GM19025 (cell line): ENCODE measurements around the gene GNGT1.

Source experiments
- ATAC-seq: cut with Tn5 transposase; IDR thresholded peaks from one replicate; pipeline ENCODE4 v1.9.1; 2021; ENCODE audit warnings: mild to moderate bottlenecking, low read depth, moderate library complexity; ENCODE audit not compliant: unreplicated experiment

Gene GNGT1

GRCh38 chr7:93937818-93938217 is 31.5 kb downstream of the GNGT1 start:
- no peak for ATAC-seq

GRCh38 chr7:93938293-93938692 is 31.9 kb downstream of the GNGT1 start:
- no peak for ATAC-seq

DNA sequence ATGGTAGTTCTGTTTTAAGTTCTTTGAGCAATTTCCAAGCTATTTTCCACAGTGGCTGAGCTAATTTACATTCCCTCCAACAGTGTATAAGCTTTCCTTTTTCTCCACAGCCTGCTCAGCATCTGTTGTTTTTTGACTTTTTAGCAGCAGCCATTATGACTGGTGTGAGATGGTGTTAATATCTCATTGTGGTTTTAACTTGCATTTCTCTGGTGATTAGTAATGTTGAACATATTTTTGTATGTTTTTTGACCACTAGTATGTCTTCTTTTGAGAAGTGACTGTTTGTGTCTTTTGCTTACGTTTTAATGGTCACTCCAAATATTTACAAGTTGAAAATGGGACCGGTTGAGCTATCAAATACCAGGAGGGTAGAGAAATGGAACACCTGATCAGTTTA is 35.6 kb downstream of the GNGT1 start:
- ATAC-seq, result no peak

DNA sequence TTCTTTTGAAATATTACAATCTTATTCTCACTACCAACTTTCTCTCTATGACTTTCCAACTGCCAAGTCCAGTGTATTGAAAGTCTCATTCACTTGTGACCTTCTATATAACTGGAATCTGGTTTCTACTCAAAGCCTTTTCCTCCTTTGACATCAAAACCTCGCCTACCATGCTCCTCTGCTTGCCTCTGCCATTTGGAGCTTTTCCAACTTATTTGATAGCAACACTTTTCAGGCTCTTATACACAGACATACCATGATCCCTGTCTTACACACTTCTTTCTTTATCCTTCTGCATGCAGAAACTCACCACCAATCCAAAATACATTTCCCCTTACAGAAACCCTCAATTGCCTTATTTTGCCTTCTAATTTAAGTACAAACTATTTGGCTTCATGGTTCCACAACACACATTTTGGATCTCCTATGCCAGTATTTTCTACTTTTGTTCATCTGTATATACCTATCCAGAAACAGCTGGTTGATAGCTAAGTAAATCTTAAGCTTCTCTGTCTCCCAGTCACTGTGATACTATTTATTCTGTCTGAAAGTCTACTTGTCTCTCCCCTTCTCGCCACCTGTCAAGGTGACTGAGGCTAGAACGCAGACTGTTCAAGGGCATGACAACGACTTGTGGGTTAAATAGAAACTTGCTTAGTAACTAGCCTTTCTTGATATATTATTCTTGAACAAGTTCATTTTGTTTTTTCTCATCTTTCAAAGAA is 37.6 kb downstream of the GNGT1 start:
- no peak for ATAC-seq

DNA sequence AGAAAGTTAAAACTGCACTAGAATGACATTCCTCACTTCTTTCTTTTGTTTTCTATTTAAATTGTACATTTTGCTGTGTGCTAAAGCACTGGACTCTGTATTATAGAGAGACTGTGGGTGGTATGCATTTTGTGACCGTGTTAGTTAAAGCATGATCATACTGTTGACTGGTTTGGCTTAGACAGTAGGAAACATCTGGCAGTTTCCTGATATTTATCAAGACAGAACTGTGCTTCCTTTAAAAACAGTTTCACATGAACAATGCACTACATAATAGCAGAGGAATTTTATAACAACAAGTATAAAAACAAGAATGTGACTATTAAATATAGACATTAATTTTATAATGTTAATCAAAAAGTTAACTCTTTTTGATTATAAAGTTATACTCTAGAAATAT is 38.3 kb downstream of the GNGT1 start:
- no peak for ATAC-seq

- ATAC-seq, result no peak
Observed at GRCh38 chr7:93945083-93945482, 38.7 kb downstream of the GNGT1 start.

GRCh38 chr7:93945756-93946535 is 39.6 kb downstream of the GNGT1 start:
- no peak for ATAC-seq

GRCh38 chr7:93948106-93948505 is 41.7 kb downstream of the GNGT1 start:
- no peak for ATAC-seq

- ATAC-seq, result no peak
Observed at GRCh38 chr7:93948873-93949272, 42.5 kb downstream of the GNGT1 start.

- no peak for ATAC-seq
Observed at GRCh38 chr7:93949423-93949822, 43.1 kb downstream of the GNGT1 start.

- peak; percentile 77 for ATAC-seq
Observed at GRCh38 chr7:93955304-93955703, 48.9 kb downstream of the GNGT1 start.

DNA sequence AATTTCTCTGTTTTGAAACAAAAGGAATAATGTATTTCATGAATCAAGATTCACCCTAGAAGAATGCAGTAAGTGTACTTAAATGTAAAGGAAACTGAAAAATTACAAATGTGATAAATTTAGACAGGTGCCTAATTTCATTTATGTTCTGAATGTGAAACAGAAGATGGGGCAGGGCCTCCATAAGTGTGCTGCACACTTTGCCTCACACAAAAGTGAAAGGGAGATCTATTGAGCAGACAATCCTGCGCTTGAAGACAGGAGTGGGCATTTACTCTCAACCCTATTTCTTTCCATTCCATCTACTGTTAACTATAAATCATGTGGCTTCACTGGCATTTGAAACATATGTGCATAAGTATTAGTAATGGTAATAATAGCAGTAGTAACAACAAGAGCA is 51.4 kb downstream of the GNGT1 start:
- ATAC-seq, result peak; percentile 60

DNA sequence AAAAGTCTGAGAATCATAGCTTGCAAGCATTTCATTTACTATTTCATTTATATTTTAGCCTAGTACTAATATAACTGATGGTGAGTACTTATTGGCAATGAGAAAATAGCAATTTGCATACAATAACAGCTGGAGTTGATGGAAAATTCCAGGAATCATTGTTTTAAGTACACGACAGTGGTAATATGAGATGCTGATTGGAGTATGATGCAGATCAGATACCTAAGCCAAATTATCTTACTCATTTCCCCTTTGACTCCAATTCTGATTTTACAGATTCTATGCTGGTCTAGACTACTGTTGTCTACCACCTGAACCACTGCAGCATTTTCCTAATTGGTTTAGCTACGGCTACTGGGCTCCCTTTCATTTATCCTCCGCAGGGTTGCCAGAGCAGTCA is 51.8 kb downstream of the GNGT1 start:
- ATAC-seq, result no peak

DNA sequence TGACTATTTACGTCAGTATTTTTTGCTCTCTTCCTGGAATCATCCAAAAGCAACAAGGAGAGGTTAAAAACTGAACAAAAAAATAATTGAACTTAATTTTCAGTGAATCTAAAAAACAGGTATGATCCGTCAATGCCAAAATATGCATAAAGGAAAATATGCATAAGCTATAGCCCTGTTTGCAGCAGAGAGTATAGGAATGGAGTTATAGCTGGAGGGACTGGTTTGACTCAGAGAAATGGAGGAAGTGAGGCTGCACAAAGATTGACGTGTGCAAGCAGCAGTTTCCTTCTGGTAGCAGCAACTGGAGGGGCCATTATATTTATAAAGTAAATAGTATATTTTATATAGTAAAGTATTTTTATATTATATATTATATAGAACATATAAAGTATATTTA is 52.3 kb downstream of the GNGT1 start:
- no peak for ATAC-seq
